Lower lobe of right lung (tissue), 2 donors: ENCODE measurements around the gene THSD4. TPM values are rescaled to one million over a fixed set of nuclear protein-coding genes. Genes with fewer than 3 reads are reported as not detected.
"Not testable (repeated sequence)": the region's sequence is repeated elsewhere in the genome, so short reads cannot be mapped to it uniquely, and the experiment has no call there.

ENCODE experiments used
- ATAC-seq, 2 donors: fragments of 200-7000 bp; cut with Tn5 transposase; one replicate each; pipeline ENCODE4 v1.9.1; 2020 to 2022; ENCODE audit warnings: mild to moderate bottlenecking in 2 of 2, moderate library complexity in 2 of 2
- DNase-seq: peaks from one replicate; pipeline ENCODE4 v3.0.0-alpha.2; 2020
- H3K27ac ChIP-seq: fragments of 200-600 bp; one replicate; pipeline ENCODE4 v1.8.0; 2022
- H3K27me3 ChIP-seq: fragments of 200-600 bp; one replicate; pipeline ENCODE4 v1.8.0; 2022; ENCODE audit warnings: low read depth
- H3K36me3 ChIP-seq: fragments of 200-600 bp; one replicate; pipeline ENCODE4 v1.8.0; 2022; ENCODE audit warnings: mild to moderate bottlenecking
- H3K4me1 ChIP-seq: fragments of 200-600 bp; one replicate; pipeline ENCODE4 v1.8.0; 2022
- H3K4me3 ChIP-seq: fragments of 200-600 bp; one replicate; pipeline ENCODE4 v1.8.0; 2022; ENCODE audit warnings: mild to moderate bottlenecking
- H3K9me3 ChIP-seq: fragments of 200-600 bp; one replicate; pipeline ENCODE4 v1.8.0; 2022
- CTCF ChIP-seq: fragments of 200-600 bp; IDR thresholded peaks from one replicate; pipeline ENCODE4 v1.8.0; 2022; ENCODE audit warnings: antibody characterized with exemption, mild to moderate bottlenecking
- intact Hi-C: fragments of 100-400 bp; cut with DNase I; formaldehyde crosslinking; loops from one replicate; pipeline ENCODE4 v1.11.0; 2022
- total RNA-seq: library from RNA; stranded (reverse); fragmentation: NEBNext Ultra II Directional; extraction: Animal tissue kit (Norgen Biotek cat#: 25700); gene quantifications from one replicate; pipeline ENCODE4 v1.2.1, GENCODE V29; 2021
- donor health status: DM: no; HTN: yes; CAD: no; lungs with severe emphysema.

Gene THSD4
- total RNA-seq, 1 donor from 2014 or later = 18.2 TPM

DNA sequence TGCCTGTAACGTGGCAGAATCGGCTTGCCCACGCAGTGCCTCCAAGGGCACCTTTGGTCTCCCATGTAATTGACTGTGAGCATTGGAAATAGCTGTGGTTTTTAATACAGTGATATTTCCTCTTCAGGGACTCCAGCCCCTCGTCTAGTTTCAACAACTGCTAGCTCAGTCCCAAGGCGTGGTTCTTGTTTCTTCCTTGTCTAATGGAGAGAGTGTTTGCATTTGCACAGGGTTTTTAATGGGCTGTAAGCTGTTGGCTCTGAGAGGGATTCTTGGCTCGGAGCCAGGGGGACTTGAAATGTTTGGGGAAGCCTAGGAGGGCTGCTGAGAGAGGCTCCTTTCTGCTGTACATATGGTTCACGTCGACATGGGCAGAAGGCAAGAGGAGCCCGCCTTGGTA lies 86.2 kb downstream of the THSD4 start:
- Histone ChIP-seq H3K4me1 (peaks cover 18% of the 10 kb centered on the region), H3K27me3 (no peaks in the 10 kb centered on the region), H3K4me3 (no peak overlapping the region), H3K36me3 (no peaks in the 10 kb centered on the region), H3K27ac (no peak overlapping the region), H3K9me3 (no peaks in the 10 kb centered on the region)
- ATAC-seq = peak; percentile 74 to 81
- peak; percentile 68 for DNase-seq
- no peak for TF ChIP-seq CTCF
- intact Hi-C loops = no loop called here

DNA sequence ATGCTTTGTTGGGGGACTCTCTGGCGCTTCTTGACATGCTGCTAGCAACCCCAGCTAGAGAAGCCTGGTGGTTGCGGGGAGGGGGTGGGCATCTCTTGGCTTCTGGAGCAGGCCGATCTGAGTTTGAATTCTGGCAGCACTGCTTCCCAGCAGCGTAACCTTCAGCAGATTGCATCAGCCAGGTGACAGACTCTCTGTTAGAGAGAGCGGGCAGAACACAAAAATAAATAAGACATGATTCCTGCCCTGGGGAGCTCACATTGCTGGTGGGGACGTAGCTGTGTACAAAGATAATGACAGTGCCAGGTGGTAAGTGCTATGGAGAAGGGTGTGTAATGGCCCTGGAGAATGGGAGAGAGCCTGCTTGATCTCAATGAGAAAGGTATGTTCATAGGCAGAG lies 87.4 kb downstream of the THSD4 start:
- DNase-seq = no peak
- no peak overlapping the region for H3K27ac ChIP-seq
- intact Hi-C loops = no loop called here
- H3K4me3 ChIP-seq = no peak overlapping the region
- H3K9me3 ChIP-seq = no peaks in the 10 kb centered on the region
- H3K4me1 ChIP-seq = peaks cover 18% of the 10 kb centered on the region
- TF ChIP-seq CTCF = no peak
- ATAC-seq = no peak
- H3K36me3 ChIP-seq = no peaks in the 10 kb centered on the region
- H3K27me3 ChIP-seq = no peaks in the 10 kb centered on the region

DNA sequence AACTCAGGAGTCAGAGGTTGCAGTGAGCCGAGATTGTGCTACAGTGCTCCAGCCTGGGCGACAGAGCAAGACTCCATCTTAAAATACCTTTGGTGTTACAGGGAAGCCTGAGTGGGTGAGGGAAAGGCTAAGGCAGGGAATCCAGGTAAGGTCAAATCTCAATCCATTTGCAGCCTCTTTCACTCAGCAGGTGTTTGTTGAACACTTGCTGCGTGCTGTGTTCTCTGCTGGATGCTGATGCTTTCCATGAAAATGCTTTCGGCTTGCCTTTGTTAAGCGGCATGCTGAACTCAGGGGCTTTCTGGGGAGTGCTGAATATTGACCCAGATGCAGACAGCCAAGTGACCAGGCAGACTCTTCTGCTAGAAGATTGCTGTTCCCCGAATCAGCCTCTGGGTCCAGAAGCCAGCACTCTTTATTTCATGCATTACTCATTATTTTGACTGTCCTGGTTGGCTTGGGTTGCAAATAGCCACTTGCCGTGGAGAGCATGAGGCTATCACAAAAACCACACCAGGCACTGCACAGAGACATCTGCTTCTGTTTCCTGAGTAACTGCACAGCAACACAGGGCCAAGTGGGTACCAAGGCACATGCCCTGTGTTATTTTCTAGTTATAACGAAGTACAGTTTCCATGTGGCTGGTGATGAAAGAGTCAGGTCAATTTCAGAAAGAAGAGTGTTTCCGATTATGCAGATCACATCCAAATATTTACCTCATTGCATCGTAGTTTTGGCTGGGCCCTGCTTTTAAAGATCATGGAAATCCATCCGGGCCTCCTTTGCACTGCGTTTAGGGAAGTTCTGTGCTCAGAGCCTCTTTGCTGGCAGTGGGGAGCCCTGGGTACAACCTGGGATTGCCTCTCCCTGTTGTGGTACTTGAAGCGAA lies 88.6 kb downstream of the THSD4 start:
- Histone ChIP-seq H3K4me1 (peaks cover 18% of the 10 kb centered on the region), H3K36me3 (no peaks in the 10 kb centered on the region), H3K27ac (no peak overlapping the region), H3K4me3 (no peak overlapping the region), H3K27me3 (no peaks in the 10 kb centered on the region), H3K9me3 (no peaks in the 10 kb centered on the region)
- intact Hi-C loops = no loop called here
- DNase-seq = no peak
- no peak for ATAC-seq
- TF ChIP-seq CTCF = no peak

GRCh38 chr15:71207141-71207540 lies 91.9 kb downstream of the THSD4 start:
- peaks cover 8% of the 10 kb centered on the region for H3K4me1 ChIP-seq
- no peak for DNase-seq
- no peaks in the 10 kb centered on the region for H3K36me3 ChIP-seq
- no peak for TF ChIP-seq CTCF
- no peak overlapping the region for H3K4me3 ChIP-seq
- intact Hi-C loops = no loop called here
- no peaks in the 10 kb centered on the region for H3K9me3 ChIP-seq
- no peak for ATAC-seq
- no peaks in the 10 kb centered on the region for H3K27me3 ChIP-seq
- H3K27ac ChIP-seq = no peak overlapping the region

- no peak overlapping the region for H3K4me3 ChIP-seq
- DNase-seq (no peak), ATAC-seq (no peak)
- TF ChIP-seq CTCF = no peak
- no peak overlapping the region for H3K27ac ChIP-seq
- no peaks in the 10 kb centered on the region for H3K27me3 ChIP-seq
- no peaks in the 10 kb centered on the region for H3K9me3 ChIP-seq
- intact Hi-C loops = no loop called here
- H3K36me3 ChIP-seq = no peaks in the 10 kb centered on the region
- H3K4me1 ChIP-seq = no peaks in the 10 kb centered on the region
These were observed 96.9 kb downstream of the THSD4 start for GRCh38 chr15:71212146-71212545.

DNA sequence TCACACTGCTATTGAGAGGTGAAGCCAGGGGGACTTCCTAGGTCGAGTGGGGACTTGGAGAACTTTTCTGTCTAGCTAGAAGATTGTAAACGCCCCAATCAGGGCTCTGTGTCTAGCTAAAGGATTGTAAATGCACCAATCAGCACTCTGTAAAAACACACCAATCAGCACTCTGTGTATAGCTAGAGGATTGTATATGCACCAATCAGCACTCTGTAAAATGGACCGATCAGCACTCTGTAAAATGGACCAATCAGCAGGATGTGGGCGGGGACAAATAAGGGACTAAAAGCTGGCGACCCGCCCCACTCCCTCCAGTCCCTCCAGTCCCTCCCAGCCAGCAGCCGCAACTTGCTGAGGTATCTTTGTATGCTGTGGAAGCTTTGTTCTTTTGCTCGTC lies 98.7 kb downstream of the THSD4 start:
- ATAC-seq, H3K36me3 ChIP-seq, H3K9me3 ChIP-seq, H3K4me3 ChIP-seq, DNase-seq, intact Hi-C loops, H3K27ac ChIP-seq, H3K27me3 ChIP-seq: not testable (repeated sequence)
- peaks cover 13% of the 10 kb centered on the region for H3K4me1 ChIP-seq
